PC-9 (cell line): ENCODE measurements around the gene CTSD. TPM values are rescaled to one million over a fixed set of nuclear protein-coding genes. Genes with fewer than 3 reads are reported as not detected.

Source experiments
- BruUV-seq: library from RNA; stranded (reverse); fragments of 400-500 nt; replicated peaks from 2 replicates; lab custom pipeline; 2021; lab: Mats Ljungman, UMichigan
- CTCF ChIA-PET: fragments of 300-600 bp; sonication (Branson Sonifier 250); formaldehyde crosslinking; loops from one replicate; lab custom pipeline; 2022; ENCODE audit warnings: antibody characterized with exemption; lab: Charles Lee
- POLR2A ChIA-PET: fragments of 300-600 bp; sonication (Branson Sonifier 250); formaldehyde crosslinking; loops from one replicate; lab custom pipeline; 2022; ENCODE audit warnings: antibody characterized with exemption; ENCODE audit not compliant: unreplicated experiment; lab: Charles Lee
- DNase-seq, 2 experiments: peaks; one replicate each; pipeline versions ENCODE4 v3.0.0 to v3.0.0-alpha.2; 2015 to 2022; ENCODE audit warnings: mixed read lengths in 1 of 2
- H2AFZ ChIP-seq: fragments of 200-600 bp; sonication (generic); 2 replicates; pipeline ENCODE4 v1.8.1; 2017; ENCODE audit warnings: antibody characterized with exemption
- H3F3A ChIP-seq: fragments of 200-600 bp; sonication (generic); 2 replicates; pipeline ENCODE4 v1.8.1; 2017; ENCODE audit warnings: antibody characterized with exemption, mild to moderate bottlenecking, low read depth; ENCODE audit not compliant: insufficient read depth
- H3K27ac ChIP-seq: fragments of 200-600 bp; sonication (generic); 2 replicates; pipeline ENCODE4 v1.6.1; 2016; ENCODE audit warnings: mixed run types
- H3K27me3 ChIP-seq: fragments of 200-600 bp; sonication (generic); 2 replicates; pipeline ENCODE4 v1.6.1; 2016; ENCODE audit warnings: low read depth, mixed run types; ENCODE audit not compliant: insufficient read depth
- H3K36me3 ChIP-seq: fragments of 200-600 bp; sonication (generic); 2 replicates; pipeline ENCODE4 v1.6.1; 2016; ENCODE audit warnings: low read depth, mixed run types
- H3K4me1 ChIP-seq: fragments of 200-600 bp; sonication (generic); replicated peaks from 2 replicates; pipeline ENCODE4 v1.6.1; 2016; ENCODE audit warnings: mixed run types; ENCODE audit not compliant: insufficient read depth
- H3K4me2 ChIP-seq: fragments of 200-600 bp; sonication (generic); 2 replicates; pipeline ENCODE4 v1.6.1; 2017; ENCODE audit warnings: mixed run types
- H3K4me3 ChIP-seq: fragments of 200-600 bp; sonication (generic); 2 replicates; pipeline ENCODE4 v1.6.1; 2016; ENCODE audit warnings: mixed run types
- H3K79me2 ChIP-seq: fragments of 200-600 bp; sonication (generic); 2 replicates; pipeline ENCODE4 v1.6.1; 2017; ENCODE audit warnings: low read depth, mixed run types
- H3K9me2 ChIP-seq: fragments of 200-600 bp; sonication (generic); 2 replicates; pipeline ENCODE4 v1.8.1; 2017; ENCODE audit warnings: mild to moderate bottlenecking; ENCODE audit not compliant: insufficient read depth
- H3K9me3 ChIP-seq: fragments of 200-600 bp; sonication (generic); 2 replicates; pipeline ENCODE4 v1.8.1; 2016; ENCODE audit warnings: low read depth; ENCODE audit not compliant: insufficient read depth
- H4K20me1 ChIP-seq: fragments of 200-600 bp; sonication (generic); 2 replicates; pipeline ENCODE4 v1.8.1; 2017; ENCODE audit not compliant: insufficient read depth
- EZH2 ChIP-seq: fragments of 200-600 bp; sonication (generic); IDR thresholded peaks from 2 replicates; pipeline ENCODE4 v1.8.0; 2017; ENCODE audit warnings: antibody characterized with exemption, low read depth
- intact Hi-C: fragments of 100-400 bp; cut with micrococcal nuclease; formaldehyde crosslinking; loops from one replicate; pipeline ENCODE4 v1.10.0; 2022; ENCODE audit not compliant: unreplicated experiment
- total RNA-seq: library from RNA; stranded (reverse); gene quantifications from 2 replicates; pipeline ENCODE4 v1.2.3, GENCODE V29; 2021
- TF ChIP-seq, protein P1 (sequence below): fragments of 200-600 bp; sonication (generic); conservative IDR thresholded peaks from 2 replicates; pipeline ENCODE4 v1.6.1; 2017; ENCODE audit warnings: mixed run types, antibody characterized with exemption, mild to moderate bottlenecking, moderate library complexity

The CTSD gene
- total RNA-seq, 1 experiment from 2014 or later, result 735 TPM

DNA sequence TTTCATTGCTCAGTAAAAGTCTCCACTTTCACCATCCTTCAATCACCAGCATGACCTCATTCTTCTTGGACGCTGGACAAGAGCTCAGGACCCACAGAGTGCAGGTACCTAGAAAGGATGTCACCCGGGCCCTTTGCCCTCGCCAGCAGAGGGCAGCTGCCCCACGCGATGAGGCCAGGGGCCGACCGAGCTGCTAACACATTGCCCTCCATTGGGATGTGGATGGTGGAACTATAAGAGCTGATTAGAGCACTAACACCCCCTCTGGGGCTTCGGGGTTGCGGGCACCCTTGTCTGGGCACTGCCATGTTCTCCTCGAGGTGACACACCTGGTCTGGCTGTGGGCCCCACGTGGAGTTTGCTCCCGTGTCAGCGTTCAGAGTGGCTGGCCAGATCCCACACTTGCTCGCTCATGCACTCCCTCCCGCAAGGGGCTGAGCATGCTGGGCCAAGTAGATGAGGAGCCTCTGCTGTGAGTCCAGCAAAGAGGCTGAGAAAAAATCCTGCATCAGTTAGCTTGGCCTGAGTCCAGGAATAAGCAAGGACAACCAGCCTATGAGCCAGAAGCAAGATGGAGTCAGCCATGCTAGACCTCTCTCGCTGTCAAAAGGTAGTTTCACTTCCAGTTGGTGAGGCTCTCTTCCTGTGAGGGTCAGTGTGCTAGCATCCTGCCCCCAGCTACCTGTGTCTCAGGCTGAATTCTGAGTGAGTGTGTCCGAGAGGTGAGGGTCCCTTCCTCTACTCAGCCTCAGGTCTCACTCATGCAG is 56.9 kb downstream of the CTSD start:
- BruUV-seq, result no TSS peak

DNA sequence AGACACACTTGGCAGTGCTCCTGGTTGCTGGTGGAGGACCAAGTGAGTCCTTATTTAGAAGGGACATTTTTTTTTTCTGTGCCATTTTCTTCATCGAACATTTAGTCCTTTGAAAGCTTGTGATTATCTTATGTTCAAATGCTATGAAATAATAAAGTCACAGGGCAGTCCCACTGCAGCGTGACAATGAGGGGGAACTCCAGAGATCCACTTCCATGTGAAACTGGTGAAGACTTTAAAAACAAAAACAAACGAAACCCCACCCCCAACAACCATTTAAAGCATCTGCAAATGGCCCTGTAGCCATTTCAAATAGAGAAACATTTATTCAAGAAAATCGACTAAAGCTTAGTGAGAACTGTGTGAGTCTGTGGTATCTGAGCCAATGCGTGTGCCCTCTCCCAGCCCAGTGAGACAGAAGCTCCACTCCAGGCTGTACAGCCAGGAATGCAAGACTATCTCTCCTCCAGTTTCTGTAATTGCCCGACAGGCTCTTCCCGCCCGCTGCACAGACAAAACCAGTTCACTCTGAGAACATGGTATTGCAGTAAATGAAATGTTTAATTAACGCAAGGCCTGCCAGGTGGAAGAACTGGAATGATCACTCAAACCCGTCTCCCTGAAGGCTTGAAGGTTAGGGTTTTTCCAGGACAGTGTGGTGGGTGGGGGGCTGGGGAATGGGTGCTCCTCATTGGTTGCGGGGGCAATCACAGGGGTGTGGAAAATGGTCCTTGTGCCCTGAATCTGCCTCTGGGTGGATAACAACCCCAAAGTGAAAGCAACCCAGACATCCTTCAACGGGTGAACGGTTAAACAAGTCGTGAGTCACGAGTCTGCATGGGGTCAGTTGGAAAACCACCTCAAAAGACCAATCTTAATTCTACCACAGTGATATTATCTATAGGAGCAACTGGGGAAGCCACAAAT is 58.3 kb downstream of the CTSD start:
- DNase-seq, result peak; percentile 53 to 87
- Histone ChIP-seq H3K4me2 (peak overlapping the region; percentile 76), H3F3A (peaks cover 22% of the 10 kb centered on the region), H3K4me3 (peak overlapping the region; percentile 51; the same call in 1 of the 2 replicates), H2AFZ (peak overlapping the region; percentile 63; the same call in 1 of the 2 replicates), H3K4me1 (peaks cover 27% of the 10 kb centered on the region), H3K9me3 (no peaks in the 10 kb centered on the region), H3K27me3 (no peaks in the 10 kb centered on the region), H3K9me2 (no peaks in the 10 kb centered on the region), H3K27ac (peak overlapping the region; percentile 76), H3K36me3 (no peaks in the 10 kb centered on the region), H3K79me2 (no peaks in the 10 kb centered on the region), H4K20me1 (no peaks in the 10 kb centered on the region)
- intact Hi-C loops, result loop anchor here (1.0 to 2.0 kb wide), 2 partner anchors 59 to 129 kb away; partner anchors contain the start of gene SYT8
- BruUV-seq, result no TSS peak
- ChIA-PET POLR2A (no interaction called here), CTCF (interaction anchor here (0.6 kb wide), 1 partner anchor 12 kb away, joined by 4 read pairs; no protein-coding TSS in a partner anchor)
- TF ChIP-seq, protein P1, sequence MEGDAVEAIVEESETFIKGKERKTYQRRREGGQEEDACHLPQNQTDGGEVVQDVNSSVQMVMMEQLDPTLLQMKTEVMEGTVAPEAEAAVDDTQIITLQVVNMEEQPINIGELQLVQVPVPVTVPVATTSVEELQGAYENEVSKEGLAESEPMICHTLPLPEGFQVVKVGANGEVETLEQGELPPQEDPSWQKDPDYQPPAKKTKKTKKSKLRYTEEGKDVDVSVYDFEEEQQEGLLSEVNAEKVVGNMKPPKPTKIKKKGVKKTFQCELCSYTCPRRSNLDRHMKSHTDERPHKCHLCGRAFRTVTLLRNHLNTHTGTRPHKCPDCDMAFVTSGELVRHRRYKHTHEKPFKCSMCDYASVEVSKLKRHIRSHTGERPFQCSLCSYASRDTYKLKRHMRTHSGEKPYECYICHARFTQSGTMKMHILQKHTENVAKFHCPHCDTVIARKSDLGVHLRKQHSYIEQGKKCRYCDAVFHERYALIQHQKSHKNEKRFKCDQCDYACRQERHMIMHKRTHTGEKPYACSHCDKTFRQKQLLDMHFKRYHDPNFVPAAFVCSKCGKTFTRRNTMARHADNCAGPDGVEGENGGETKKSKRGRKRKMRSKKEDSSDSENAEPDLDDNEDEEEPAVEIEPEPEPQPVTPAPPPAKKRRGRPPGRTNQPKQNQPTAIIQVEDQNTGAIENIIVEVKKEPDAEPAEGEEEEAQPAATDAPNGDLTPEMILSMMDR, result no peak
- TF ChIP-seq EZH2, result no peak

More for the DNA sequence above, 56.9 kb downstream of the CTSD start:
- H3K36me3 ChIP-seq, result no peaks in the 10 kb centered on the region
- no peak overlapping the region for H2AFZ ChIP-seq
- H3K9me2 ChIP-seq, result no peaks in the 10 kb centered on the region
- DNase-seq, result no peak
- CTCF ChIA-PET, result no interaction called here
- no peaks in the 10 kb centered on the region for H3K79me2 ChIP-seq
- H3F3A ChIP-seq, result peaks cover 22% of the 10 kb centered on the region
- no peaks in the 10 kb centered on the region for H3K9me3 ChIP-seq
- H4K20me1 ChIP-seq, result no peaks in the 10 kb centered on the region
- H3K4me3 ChIP-seq, result no peak overlapping the region
- no peaks in the 10 kb centered on the region for H3K27me3 ChIP-seq
- intact Hi-C loops, result no loop called here
- POLR2A ChIA-PET, result no interaction called here
- peak overlapping the region; percentile 76; the same call in 1 of the 2 replicates for H3K27ac ChIP-seq
- peaks cover 27% of the 10 kb centered on the region for H3K4me1 ChIP-seq
- TF ChIP-seq EZH2, result no peak
- TF ChIP-seq, protein P1, result peak; percentile 24; the same call in 1 of the 2 replicates
- H3K4me2 ChIP-seq, result peak overlapping the region; percentile 76; the same call in 1 of the 2 replicates

DNA sequence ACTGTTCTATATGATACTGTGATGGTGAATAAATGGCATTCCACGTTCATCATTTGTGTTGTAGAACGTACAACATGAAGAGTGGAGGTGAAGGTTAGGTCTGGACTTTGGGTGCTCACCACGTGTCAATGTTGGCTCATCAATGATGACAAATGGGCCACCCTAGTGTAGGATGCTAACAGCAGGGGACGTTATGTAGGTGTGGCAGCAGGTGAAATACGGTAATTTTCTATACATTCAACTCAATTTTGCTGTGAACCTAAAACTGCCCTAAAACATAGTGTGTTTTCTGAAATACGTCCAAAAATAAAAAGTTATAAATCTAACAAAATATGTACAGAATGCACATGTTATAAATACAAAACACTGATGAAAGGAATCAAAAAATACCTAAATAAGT is 60.6 kb downstream of the CTSD start:
- POLR2A ChIA-PET, result no interaction called here
- Histone ChIP-seq H3K27ac (no peak overlapping the region), H3K4me3 (no peak overlapping the region), H3K9me2 (no peaks in the 10 kb centered on the region), H3K9me3 (no peaks in the 10 kb centered on the region), H2AFZ (no peak overlapping the region), H3K36me3 (no peaks in the 10 kb centered on the region), H4K20me1 (no peaks in the 10 kb centered on the region), H3K27me3 (no peaks in the 10 kb centered on the region), H3K79me2 (no peaks in the 10 kb centered on the region), H3F3A (peaks cover 22% of the 10 kb centered on the region), H3K4me2 (no peak overlapping the region), H3K4me1 (peaks cover 27% of the 10 kb centered on the region)
- intact Hi-C loops, result no loop called here
- no TSS peak for BruUV-seq
- CTCF ChIA-PET, result no interaction called here
- no peak for DNase-seq
- TF ChIP-seq, protein P1, result no peak
- TF ChIP-seq EZH2, result no peak
